HG02642 (cell line): ENCODE results near the gene ELMO1.
"Not testable (repeated sequence)": the region's sequence is repeated elsewhere in the genome, so short reads cannot be mapped to it uniquely, and the experiment has no call there.

Experiments
- ATAC-seq: cut with Tn5 transposase; IDR thresholded peaks from one replicate; pipeline ENCODE4 v1.9.1; 2021; ENCODE audit warnings: mild to moderate bottlenecking; ENCODE audit not compliant: unreplicated experiment, poor library complexity

The ELMO1 gene

DNA sequence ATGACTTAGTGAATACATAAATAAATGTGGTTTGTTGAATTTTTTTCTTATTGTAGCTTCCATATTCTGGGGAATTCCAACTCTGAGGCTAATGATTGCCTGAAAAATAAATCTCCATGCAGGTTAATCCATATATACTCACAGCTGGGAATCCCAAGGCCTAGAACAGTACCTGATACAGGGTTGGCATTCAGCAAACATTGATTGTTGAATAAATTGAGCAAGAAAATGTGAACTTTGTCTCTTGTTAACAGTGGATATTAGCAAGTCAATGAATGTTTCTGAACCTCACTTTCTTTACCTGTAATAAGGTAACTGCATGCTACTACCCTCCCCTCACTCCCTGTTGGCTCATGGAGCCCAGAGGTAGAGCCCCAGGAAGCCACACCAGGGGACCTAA is 470.8 kb downstream of the ELMO1 start:
- no peak for ATAC-seq

- ATAC-seq = not testable (repeated sequence)
These were observed 475.1 kb downstream of the ELMO1 start for GRCh38 chr7:36973534-36973933.

GRCh38 chr7:36972140-36972518 is 476.5 kb downstream of the ELMO1 start:
- no peak for ATAC-seq

- no peak for ATAC-seq
These were observed 477.0 kb downstream of the ELMO1 start for GRCh38 chr7:36971515-36972139.

- no peak for ATAC-seq
These were observed 477.8 kb downstream of the ELMO1 start for GRCh38 chr7:36970551-36971514.

DNA sequence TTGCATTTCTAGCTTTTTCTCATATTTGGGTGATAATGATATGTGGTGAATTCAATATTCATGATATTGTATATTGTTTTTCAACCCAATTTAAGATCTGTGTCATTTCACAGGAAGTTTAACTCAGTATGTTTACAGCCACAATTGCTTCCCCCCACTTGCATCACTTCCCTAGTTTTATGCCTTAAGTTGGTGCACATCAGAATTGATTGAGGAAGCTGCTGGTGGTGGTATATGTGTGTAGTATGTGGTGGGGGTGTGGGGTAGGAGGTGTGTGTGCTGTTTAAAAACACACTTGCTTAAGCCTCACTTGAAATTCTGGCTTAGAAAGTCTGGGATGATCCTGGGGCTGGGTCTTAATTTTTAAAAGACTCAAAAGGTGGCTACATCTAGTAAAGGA is 479.3 kb downstream of the ELMO1 start:
- ATAC-seq = no peak

DNA sequence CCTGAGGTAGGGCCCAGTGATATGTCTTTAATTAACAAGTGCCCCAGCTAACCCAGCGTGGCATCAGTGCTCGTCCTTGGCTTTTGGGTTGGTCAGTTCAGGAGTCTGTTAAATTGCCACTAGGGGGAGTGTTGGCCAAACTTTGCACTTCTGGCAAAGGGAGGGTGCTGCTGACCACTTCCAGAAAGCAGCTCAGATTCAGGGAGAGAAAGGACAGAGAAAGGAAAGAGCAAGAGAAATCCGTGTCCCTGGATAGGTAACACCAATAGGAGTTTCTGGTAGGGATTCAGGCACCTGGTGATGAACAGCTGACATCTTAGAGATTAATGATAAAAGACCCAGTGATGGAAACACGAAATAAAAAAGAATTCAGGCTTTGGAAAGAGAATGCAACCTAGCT is 481.3 kb downstream of the ELMO1 start:
- no peak for ATAC-seq

GRCh38 chr7:36966636-36967035 is 482.0 kb downstream of the ELMO1 start:
- ATAC-seq = no peak

DNA sequence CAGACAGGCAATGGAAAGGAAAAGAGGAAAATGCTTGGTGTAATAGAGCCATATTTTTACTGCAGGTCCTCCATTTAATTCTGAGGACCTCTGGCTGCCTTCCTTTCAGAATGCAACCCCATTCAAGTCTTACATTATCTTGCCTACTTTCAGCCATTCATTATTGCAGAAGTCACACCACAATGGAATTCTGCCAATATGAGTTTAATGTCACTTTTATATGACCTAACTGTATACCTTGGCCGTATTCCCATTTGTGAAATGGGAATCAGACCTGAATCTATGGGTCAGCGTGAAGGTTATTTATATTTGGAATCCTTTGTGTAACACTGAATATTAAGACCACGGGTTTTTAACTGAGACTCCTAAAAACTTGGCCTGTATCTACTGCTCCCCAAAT is 482.6 kb downstream of the ELMO1 start:
- no peak for ATAC-seq

GRCh38 chr7:36965625-36966024 is 483.0 kb downstream of the ELMO1 start:
- no peak for ATAC-seq

- no peak for ATAC-seq
These were observed 484.4 kb downstream of the ELMO1 start for GRCh38 chr7:36964297-36964696.

- no peak for ATAC-seq
These were observed 486.3 kb downstream of the ELMO1 start for GRCh38 chr7:36962367-36962766.

DNA sequence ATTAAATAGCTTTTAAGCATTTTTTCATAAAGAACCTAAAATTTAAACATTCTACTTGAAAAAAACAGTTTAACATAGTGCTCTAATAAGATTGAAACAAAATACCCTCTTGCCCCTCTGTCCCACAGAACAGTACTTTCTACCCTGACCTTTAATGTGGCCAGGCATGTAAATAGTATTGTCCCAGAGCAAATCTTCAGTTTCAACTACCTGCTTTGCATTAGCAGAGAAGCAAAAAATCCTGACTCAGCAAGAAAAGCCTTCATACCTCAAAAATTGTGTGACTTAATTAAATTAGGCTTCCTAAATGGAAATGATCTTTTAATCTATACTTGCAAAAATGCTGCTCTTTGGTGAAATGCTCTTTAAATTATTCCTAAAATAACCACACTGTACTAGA is 487.0 kb downstream of the ELMO1 start:
- no peak for ATAC-seq

GRCh38 chr7:36961097-36961496 is 487.6 kb downstream of the ELMO1 start:
- no peak for ATAC-seq

GRCh38 chr7:36960105-36960504 is 488.6 kb downstream of the ELMO1 start:
- ATAC-seq = no peak

GRCh38 chr7:36958111-36958733 is 490.4 kb downstream of the ELMO1 start:
- no peak for ATAC-seq

- ATAC-seq = no peak
These were observed 491.0 kb downstream of the ELMO1 start for GRCh38 chr7:36957620-36958019.

DNA sequence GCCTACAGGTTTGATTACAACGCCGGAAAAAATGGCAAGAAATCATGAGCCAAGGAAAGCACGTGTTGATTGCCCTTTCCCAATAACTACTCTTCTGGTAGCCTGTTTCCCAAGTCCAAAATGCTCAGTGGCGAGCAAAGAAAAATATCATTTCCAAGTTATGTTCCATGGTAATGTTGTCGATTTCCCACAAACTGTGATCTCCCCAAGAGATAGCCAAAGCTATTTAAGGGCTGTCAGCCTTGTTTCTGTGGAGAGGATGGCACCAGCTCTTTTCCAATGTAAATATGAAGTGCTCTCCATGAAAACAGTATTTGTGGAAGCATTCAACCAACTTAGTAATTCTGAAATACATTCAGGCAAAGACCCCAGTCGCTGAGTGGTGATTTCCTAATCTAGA is 491.9 kb downstream of the ELMO1 start:
- ATAC-seq = no peak

GRCh38 chr7:36955456-36956129 is 493.1 kb downstream of the ELMO1 start:
- no peak for ATAC-seq

GRCh38 chr7:36951257-36951697 is 497.4 kb downstream of the ELMO1 start:
- peak; percentile 88 for ATAC-seq
